ENCODE results near the gene PLOD1. TPM values are rescaled to one million over a fixed set of nuclear protein-coding genes. Genes with fewer than 3 reads are reported as not detected.
"Not testable (repeated sequence)": the region's sequence is repeated elsewhere in the genome, so short reads cannot be mapped to it uniquely, and the experiment has no call there.

The PLOD1 gene
- total and polyA plus RNA-seq, 9 donors = 118 to 243 (median 179) TPM

DNA sequence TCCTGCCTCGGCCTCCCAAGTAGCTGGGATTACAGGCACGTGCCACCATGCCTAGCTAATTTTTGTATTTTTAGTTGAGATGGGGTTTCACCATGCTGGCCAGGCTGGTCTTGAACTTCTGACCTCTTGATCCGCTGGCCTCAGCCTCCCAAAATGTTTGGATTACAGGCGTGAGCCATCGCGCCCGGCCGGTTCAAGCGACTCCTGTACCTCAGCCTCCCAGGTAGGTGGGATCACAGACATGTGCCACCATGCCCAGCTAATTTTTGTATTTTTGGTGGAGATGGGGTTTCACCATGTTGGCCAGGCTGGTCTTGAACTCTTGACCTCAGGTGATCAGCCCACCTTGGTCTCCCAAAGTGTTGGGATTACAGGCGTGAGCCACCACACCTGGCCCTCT is 1.2 kb downstream of the PLOD1 start:
- not testable (repeated sequence) for H3K4me3 ChIP-seq (ENCODE audit: low read length); H3K9me3 ChIP-seq (replicated peaks; ENCODE audit: control insufficient read depth, low read depth, low read length); DNase-seq; H3K36me3 ChIP-seq (ENCODE audit: control insufficient read depth, insufficient read depth, low read length); H3K27me3 ChIP-seq (ENCODE audit: control insufficient read depth, insufficient read depth, low read length); H3K27ac ChIP-seq (ENCODE audit: low read length)
- 83% methylated on average over 8 of the region's 10 CpGs for WGBS (ENCODE audit: insufficient coverage)
- H3K4me1 ChIP-seq (ENCODE audit: control insufficient read depth, insufficient read depth, low read length) = peaks cover 53% of the 10 kb centered on the region

DNA sequence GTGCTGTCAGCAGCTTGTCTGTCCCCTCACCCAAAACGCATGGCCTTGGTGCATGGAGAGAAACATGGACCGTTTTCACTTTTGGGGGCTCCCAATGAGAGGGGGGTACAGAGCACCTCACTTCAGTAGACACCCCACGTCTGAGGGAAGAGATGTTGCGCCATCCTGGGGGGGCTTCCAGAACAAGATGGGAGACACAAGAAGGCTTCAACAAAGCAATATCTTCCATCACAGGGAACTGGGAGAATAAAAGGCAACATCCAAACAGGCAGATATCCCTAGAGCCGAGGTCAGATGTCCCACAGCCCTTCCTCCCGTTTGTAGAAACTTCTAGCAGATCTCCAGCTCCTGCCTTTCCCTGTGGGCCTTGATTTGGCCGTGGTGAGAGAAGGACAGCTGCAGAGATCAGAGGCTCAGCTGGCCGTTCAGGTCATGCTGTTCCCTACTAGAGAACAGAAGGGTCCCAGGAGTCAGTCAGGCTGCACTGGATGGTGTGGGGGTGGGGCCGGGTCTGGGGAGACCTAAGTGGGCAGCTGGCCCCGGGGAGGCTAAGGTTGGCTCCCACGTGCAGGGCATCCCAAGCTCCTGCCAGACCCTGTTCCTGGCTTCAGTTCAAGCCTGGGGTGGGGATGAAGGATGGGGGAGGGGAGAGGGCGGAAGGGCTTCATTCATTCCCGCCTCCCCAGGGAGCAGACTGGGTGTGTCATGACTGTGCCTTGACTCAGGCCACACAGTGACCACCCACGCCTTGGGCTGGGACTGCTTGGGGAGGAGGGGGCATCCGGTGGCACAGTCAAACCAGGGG is 4.4 kb downstream of the PLOD1 start:
- peak overlapping the region; percentile 80 for H3K27ac ChIP-seq (ENCODE audit: low read length)

GRCh38 chr1:11939794-11940193 is 5.3 kb downstream of the PLOD1 start:
- not testable (repeated sequence) for H3K4me3 ChIP-seq (ENCODE audit: low read length); H3K27ac ChIP-seq (ENCODE audit: low read length)
- peaks cover 18% of the 10 kb centered on the region for H3K36me3 ChIP-seq (ENCODE audit: control insufficient read depth, insufficient read depth, low read length)

More for the DNA sequence above, 4.4 kb downstream of the PLOD1 start:
- Histone ChIP-seq H3K27me3 (ENCODE audit: control insufficient read depth, insufficient read depth, low read length) (no peaks in the 10 kb centered on the region), H3K4me1 (ENCODE audit: control insufficient read depth, insufficient read depth, low read length) (peaks cover 61% of the 10 kb centered on the region), H3K9me3 (replicated peaks; ENCODE audit: control insufficient read depth, low read depth, low read length) (no peaks in the 10 kb centered on the region), H3K36me3 (ENCODE audit: control insufficient read depth, insufficient read depth, low read length) (peaks cover 16% of the 10 kb centered on the region), H3K4me3 (ENCODE audit: low read length) (no peak overlapping the region)
- DNase-seq = peak; percentile 92
- WGBS (ENCODE audit: insufficient coverage) = 5% methylated on average over 2 of the region's 15 CpGs

GRCh38 chr1:11940260-11940921 is 5.9 kb downstream of the PLOD1 start:
- no peak overlapping the region for H3K4me3 ChIP-seq (ENCODE audit: low read length)
- peak; percentile 85 for DNase-seq
- H3K9me3 ChIP-seq (replicated peaks; ENCODE audit: control insufficient read depth, low read depth, low read length) = no peaks in the 10 kb centered on the region
- H3K27me3 ChIP-seq (ENCODE audit: control insufficient read depth, insufficient read depth, low read length) = no peaks in the 10 kb centered on the region
- no peak overlapping the region for H3K27ac ChIP-seq (ENCODE audit: low read length)
- 48% methylated on average over 2 of the region's 9 CpGs for WGBS (ENCODE audit: insufficient coverage)
- peaks cover 62% of the 10 kb centered on the region for H3K4me1 ChIP-seq (ENCODE audit: control insufficient read depth, insufficient read depth, low read length)
- H3K36me3 ChIP-seq (ENCODE audit: control insufficient read depth, insufficient read depth, low read length) = peaks cover 24% of the 10 kb centered on the region

More at GRCh38 chr1:11939794-11940193, 5.3 kb downstream of the PLOD1 start:
- not testable (repeated sequence) for DNase-seq; H3K9me3 ChIP-seq (replicated peaks; ENCODE audit: control insufficient read depth, low read depth, low read length); H3K27me3 ChIP-seq (ENCODE audit: control insufficient read depth, insufficient read depth, low read length)
- WGBS (ENCODE audit: insufficient coverage) = 71% methylated on average over 4 of the region's 7 CpGs
- peaks cover 65% of the 10 kb centered on the region for H3K4me1 ChIP-seq (ENCODE audit: control insufficient read depth, insufficient read depth, low read length)

- Histone ChIP-seq H3K4me1 (ENCODE audit: control insufficient read depth, insufficient read depth, low read length) (peaks cover 56% of the 10 kb centered on the region), H3K27ac (ENCODE audit: low read length) (no peak overlapping the region), H3K4me3 (ENCODE audit: low read length) (no peak overlapping the region), H3K9me3 (replicated peaks; ENCODE audit: control insufficient read depth, low read depth, low read length) (no peaks in the 10 kb centered on the region), H3K27me3 (ENCODE audit: control insufficient read depth, insufficient read depth, low read length) (no peaks in the 10 kb centered on the region), H3K36me3 (ENCODE audit: control insufficient read depth, insufficient read depth, low read length) (peaks cover 31% of the 10 kb centered on the region)
- WGBS (ENCODE audit: insufficient coverage) = 78% methylated on average over 4 of the region's 4 CpGs
- no peak for DNase-seq
Observed at GRCh38 chr1:11942280-11942679, 7.8 kb downstream of the PLOD1 start.

GRCh38 chr1:11943619-11944018 is 9.1 kb downstream of the PLOD1 start:
- Histone ChIP-seq H3K4me1 (ENCODE audit: control insufficient read depth, insufficient read depth, low read length) (peaks cover 45% of the 10 kb centered on the region), H3K4me3 (ENCODE audit: low read length) (no peak overlapping the region), H3K9me3 (replicated peaks; ENCODE audit: control insufficient read depth, low read depth, low read length) (no peaks in the 10 kb centered on the region), H3K27me3 (ENCODE audit: control insufficient read depth, insufficient read depth, low read length) (no peaks in the 10 kb centered on the region), H3K27ac (ENCODE audit: low read length) (peak overlapping the region; percentile 63), H3K36me3 (ENCODE audit: control insufficient read depth, insufficient read depth, low read length) (peaks cover 33% of the 10 kb centered on the region)
- peak; percentile 77 for DNase-seq
- 35% methylated on average over 3 of the region's 4 CpGs for WGBS (ENCODE audit: insufficient coverage)

DNA sequence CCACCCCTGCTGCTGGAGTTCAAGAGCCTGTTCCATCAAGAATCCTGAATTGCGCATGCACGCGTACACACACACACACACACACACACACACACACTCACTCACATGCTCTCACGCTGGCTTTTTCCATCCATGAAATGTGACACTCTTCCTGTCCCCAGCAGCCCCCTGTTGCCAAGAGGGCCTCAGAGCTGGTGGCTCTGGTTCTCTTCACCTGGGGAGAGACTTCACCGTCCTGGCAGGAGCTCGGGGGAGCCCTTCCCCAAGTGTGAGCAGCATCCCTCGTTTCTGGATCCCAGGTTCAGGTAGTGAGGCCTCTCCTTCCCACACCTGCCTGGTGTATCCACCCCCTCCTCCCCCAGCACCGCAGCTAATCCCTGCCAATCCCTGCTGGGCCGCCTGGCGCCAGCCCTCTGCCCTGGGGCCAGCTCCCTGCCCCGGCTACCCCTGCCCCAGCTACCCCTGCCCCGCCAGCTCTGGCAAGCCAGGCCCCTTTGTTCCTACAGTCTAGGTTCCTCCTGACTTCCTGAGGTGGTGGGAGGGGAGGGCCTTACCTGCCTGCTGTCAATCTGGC is 9.9 kb downstream of the PLOD1 start:
- Histone ChIP-seq H3K27ac (ENCODE audit: low read length) (peak overlapping the region; percentile 67), H3K36me3 (ENCODE audit: control insufficient read depth, insufficient read depth, low read length) (peaks cover 41% of the 10 kb centered on the region), H3K4me1 (ENCODE audit: control insufficient read depth, insufficient read depth, low read length) (peaks cover 37% of the 10 kb centered on the region), H3K4me3 (ENCODE audit: low read length) (no peak overlapping the region), H3K9me3 (replicated peaks; ENCODE audit: control insufficient read depth, low read depth, low read length) (no peaks in the 10 kb centered on the region), H3K27me3 (ENCODE audit: control insufficient read depth, insufficient read depth, low read length) (no peaks in the 10 kb centered on the region)
- peak; percentile 85 for DNase-seq
- WGBS (ENCODE audit: insufficient coverage) = 18% methylated on average over 7 of the region's 12 CpGs

DNA sequence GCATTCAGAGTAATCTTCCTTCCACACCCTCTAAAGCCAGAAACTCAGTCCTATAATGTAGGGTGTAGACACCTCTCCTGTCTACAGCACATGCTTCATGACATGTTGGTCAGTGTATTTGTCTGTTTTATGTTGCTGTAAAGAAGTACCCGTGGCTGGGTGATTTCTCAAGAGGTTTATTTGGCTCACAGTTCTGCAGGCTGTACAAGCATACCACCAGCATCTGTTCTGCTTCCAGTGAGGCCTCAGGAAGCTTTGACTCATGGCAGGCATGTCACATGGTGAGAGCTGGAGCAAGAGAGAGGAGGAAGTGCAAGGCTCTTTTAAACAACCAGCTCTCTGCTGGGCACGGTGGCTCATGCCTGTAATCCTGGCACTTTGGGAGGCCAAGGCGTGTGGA is 12.1 kb downstream of the PLOD1 start:
- Histone ChIP-seq H3K27ac (ENCODE audit: low read length) (no peak overlapping the region), H3K9me3 (replicated peaks; ENCODE audit: control insufficient read depth, low read depth, low read length) (no peaks in the 10 kb centered on the region), H3K36me3 (ENCODE audit: control insufficient read depth, insufficient read depth, low read length) (peaks cover 59% of the 10 kb centered on the region), H3K27me3 (ENCODE audit: control insufficient read depth, insufficient read depth, low read length) (no peaks in the 10 kb centered on the region), H3K4me3 (ENCODE audit: low read length) (no peak overlapping the region), H3K4me1 (ENCODE audit: control insufficient read depth, insufficient read depth, low read length) (peaks cover 25% of the 10 kb centered on the region)
- 90% methylated on average over 3 of the region's 3 CpGs for WGBS (ENCODE audit: insufficient coverage)
- no peak for DNase-seq

GRCh38 chr1:11948822-11949458 is 14.4 kb downstream of the PLOD1 start:
- WGBS (ENCODE audit: insufficient coverage) = 81% methylated on average over 3 of the region's 6 CpGs
- Histone ChIP-seq H3K9me3 (replicated peaks; ENCODE audit: control insufficient read depth, low read depth, low read length) (no peaks in the 10 kb centered on the region), H3K4me3 (ENCODE audit: low read length) (no peak overlapping the region), H3K27me3 (ENCODE audit: control insufficient read depth, insufficient read depth, low read length) (no peaks in the 10 kb centered on the region), H3K4me1 (ENCODE audit: control insufficient read depth, insufficient read depth, low read length) (peaks cover 15% of the 10 kb centered on the region), H3K36me3 (ENCODE audit: control insufficient read depth, insufficient read depth, low read length) (peaks cover 70% of the 10 kb centered on the region), H3K27ac (ENCODE audit: low read length) (no peak overlapping the region)
- no peak for DNase-seq

GRCh38 chr1:11951901-11952300 is 17.4 kb downstream of the PLOD1 start:
- no peaks in the 10 kb centered on the region for H3K9me3 ChIP-seq (replicated peaks; ENCODE audit: control insufficient read depth, low read depth, low read length)
- H3K4me3 ChIP-seq (ENCODE audit: low read length) = no peak overlapping the region
- H3K27ac ChIP-seq (ENCODE audit: low read length) = no peak overlapping the region
- H3K4me1 ChIP-seq (ENCODE audit: control insufficient read depth, insufficient read depth, low read length) = peaks cover 3% of the 10 kb centered on the region
- peaks cover 74% of the 10 kb centered on the region for H3K36me3 ChIP-seq (ENCODE audit: control insufficient read depth, insufficient read depth, low read length)
- H3K27me3 ChIP-seq (ENCODE audit: control insufficient read depth, insufficient read depth, low read length) = no peaks in the 10 kb centered on the region
- WGBS (ENCODE audit: insufficient coverage) = no CpG with 5 or more reads among the region's 2 CpGs
- peak; percentile 53 for DNase-seq
